ENCODE results near the gene PGAP6. TPM values are rescaled to one million over a fixed set of nuclear protein-coding genes. Genes with fewer than 3 reads are reported as not detected.

The PGAP6 gene
- total and polyA plus RNA-seq, 2 of the 8 experiments (the other 6 are each of a cell fraction or from before 2014, with no cell fraction given) = 86.8 to 364 TPM

DNA sequence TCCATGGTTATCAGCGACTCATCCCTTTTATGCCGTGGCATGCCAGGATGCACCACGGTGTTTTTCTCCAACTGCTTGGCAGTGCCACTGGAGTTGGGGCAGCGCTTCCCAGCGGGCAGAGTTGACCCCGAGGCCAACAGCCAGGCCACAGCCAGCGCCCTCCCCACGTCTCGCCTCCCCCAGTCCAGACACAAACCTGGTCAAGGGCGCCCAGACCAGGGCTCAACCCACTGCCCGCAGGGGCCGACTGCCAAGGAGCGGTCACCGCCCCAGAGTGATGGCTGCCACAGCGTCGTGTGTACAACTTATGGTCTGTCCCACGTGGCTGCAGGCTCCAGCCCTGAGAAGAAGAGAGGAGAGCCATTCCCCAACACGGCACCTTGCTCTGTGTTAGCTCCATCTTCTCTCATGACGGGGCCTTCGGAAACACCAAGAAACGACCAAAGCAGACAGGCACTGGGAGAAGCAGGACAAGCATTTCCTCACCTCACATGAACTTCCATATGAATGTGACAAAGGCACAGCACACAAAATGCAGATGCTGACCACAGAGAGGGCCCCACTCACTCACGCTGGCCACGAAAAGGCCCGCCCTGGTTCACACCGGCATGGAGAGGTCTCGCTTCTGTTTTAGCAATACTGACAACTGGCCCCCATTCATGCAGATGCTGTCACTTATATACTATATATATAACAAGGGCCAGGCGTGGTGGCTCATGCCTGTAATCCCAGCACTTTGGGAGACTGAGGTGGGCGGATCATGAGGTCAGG is 56.2 kb downstream of the PGAP6 start:
- H4K20me1 ChIP-seq (replicated peaks in 1 of 2; ENCODE audit: control insufficient read depth in 1 of 2, insufficient read depth in 2 of 2, low read length in 2 of 2) = peaks cover 19 to 48% of the 10 kb centered on the region in 2 experiments
- H2BK15ac ChIP-seq (ENCODE audit: low read length) = no peak overlapping the region
- no peak overlapping the region for H3K4me2 ChIP-seq (ENCODE audit: insufficient read depth in 1 of 2, low read depth in 2 of 2, low read length in 2 of 2)
- ChIA-PET POLR2A (ENCODE audit: partially characterized antibody) (interaction anchor here (1.8 kb wide), 1 partner anchor 26 kb away, joined by 6 read pairs; no protein-coding TSS in a partner anchor), CTCF (ENCODE audit: partially characterized antibody) (interaction anchor here (0.6 to 1.9 kb wide), 6 partner anchors 12 to 231 kb away, joined by 3 to 7 read pairs (median 5); no protein-coding TSS in a partner anchor)
- peaks cover 2 to 73% of the 10 kb centered on the region in 2 experiments; a peak in 3 of 4 replicates for H3K79me2 ChIP-seq (ENCODE audit: control insufficient read depth in 1 of 2, insufficient read depth in 2 of 2, low read length in 2 of 2)
- no peaks in the 10 kb centered on the region; the same call in 1 of the 2 replicates for H3K23me2 ChIP-seq (ENCODE audit: low read depth, low read length)
- no peak overlapping the region for H3K18ac ChIP-seq (ENCODE audit: extremely low read depth, low read length)
- FAIRE-seq (no peak), DNase-seq (ENCODE audit: low read depth in 1 of 2, low spot score in 2 of 2) (no peak)
- no peak overlapping the region for H2AFZ ChIP-seq (ENCODE audit: low read length)
- H2BK20ac ChIP-seq (ENCODE audit: low read length) = no peak overlapping the region
- H3K27me3 ChIP-seq (replicated peaks in 1 of 4; ENCODE audit: control insufficient read depth in 3 of 4, extremely low read depth in 1 of 4, insufficient read depth in 3 of 4, low read length in 3 of 4) = no peaks in the 10 kb centered on the region
- no peak overlapping the region for H3K14ac ChIP-seq (ENCODE audit: insufficient read length)
- no peak overlapping the region for H3K23ac ChIP-seq (ENCODE audit: insufficient read length)
- no peak overlapping the region for H4K8ac ChIP-seq (ENCODE audit: extremely low read depth, insufficient read depth, low read length)
- no peak overlapping the region for H4K91ac ChIP-seq (replicated peaks; ENCODE audit: insufficient read length, low read length)
- H2BK120ac ChIP-seq (replicated peaks; ENCODE audit: low read depth, low read length) = no peak overlapping the region
- H4K5ac ChIP-seq (ENCODE audit: insufficient read length, low read depth, low read length) = no peak overlapping the region
- H2AK5ac ChIP-seq (ENCODE audit: low read depth, low read length) = no peak overlapping the region
- H3K27ac ChIP-seq (ENCODE audit: low read depth, low read length) = no peak overlapping the region
- no peak overlapping the region for H3K56ac ChIP-seq (replicated peaks; ENCODE audit: insufficient read length, low read depth, low read length)
- H3K4me1 ChIP-seq (replicated peaks in 1 of 4; ENCODE audit: control insufficient read depth in 3 of 4, insufficient read depth in 4 of 4, low read length in 3 of 4) = peaks cover 0 to 11% (median 6%) of the 10 kb centered on the region in 4 experiments; a peak in 6 of 7 replicates
- no peak overlapping the region for H2BK5ac ChIP-seq (ENCODE audit: low read depth, low read length)
- H3K4me3 ChIP-seq (ENCODE audit: extremely low read depth in 1 of 4, insufficient read depth in 2 of 4, low read depth in 3 of 4, low read length in 4 of 4) = no peak overlapping the region
- no peaks in the 10 kb centered on the region for H3K9me3 ChIP-seq (ENCODE audit: insufficient read depth in 2 of 2, low read depth in 1 of 2, low read length in 1 of 2)
- TF ChIP-seq KDM5A (IDR thresholded peaks at IDR 0.05; ENCODE audit: low read length) (no peak), CEBPB (IDR thresholded peaks at IDR 0.05; ENCODE audit: low read depth, low read length) (no peak), CHD2 (IDR thresholded peaks at IDR 0.05; ENCODE audit: low read length) (no peak), SP1 (IDR thresholded peaks at IDR 0.05; ENCODE audit: low read depth, low read length) (no peak), SP2 (IDR thresholded peaks at IDR 0.05; ENCODE audit: low read length) (no peak), JUN (IDR thresholded peaks at IDR 0.05; ENCODE audit: low read depth, low read length) (no peak)
- 91% methylated on average over 28 of the region's 28 CpGs; no CpG with 5 or more reads in 1 of the 2 experiments for WGBS, 2 experiments (ENCODE audit: extremely low coverage in 1 of 2, insufficient coverage in 1 of 2, insufficient read length in 1 of 2, insufficient replicate concordance in 2 of 2, low coverage in 1 of 2, low lambda C conversion rate in 2 of 2, missing lambda C conversion rate in 1 of 2)
- no peak overlapping the region for H3K9ac ChIP-seq (replicated peaks in 1 of 4; ENCODE audit: extremely low read depth in 1 of 4, low read depth in 3 of 4, low read length in 3 of 4)
- H3K36me3 ChIP-seq (ENCODE audit: control insufficient read depth in 2 of 4, insufficient read depth in 4 of 4, low read length in 3 of 4) = no peaks in the 10 kb centered on the region
- H3K4ac ChIP-seq (replicated peaks; ENCODE audit: insufficient read length, low read depth, low read length) = no peak overlapping the region
- peaks cover 22% of the 10 kb centered on the region for H3K79me1 ChIP-seq (ENCODE audit: low read depth, low read length)
- no peak overlapping the region for H2BK12ac ChIP-seq (ENCODE audit: low read depth, low read length)

All from H1 (cell line).